NCI-H1105 (cell line): ENCODE results near the gene CNGA2.
"Not testable (repeated sequence)": the region's sequence is repeated elsewhere in the genome, so short reads cannot be mapped to it uniquely, and the experiment has no call there.

Source experiments
- DNase-seq: peaks from one replicate; lab custom pipeline; 2025; lab: John Stamatoyannopoulos, UW

Gene CNGA2

GRCh38 chrX:151734446-151734845 lies at the start of gene CNGA2:
TSS of gene CNGA2 (plus strand) at chrX:151734746. CDS start at chrX:151738484, 3,738 bp downstream.
- DNase-seq = no peak

DNA sequence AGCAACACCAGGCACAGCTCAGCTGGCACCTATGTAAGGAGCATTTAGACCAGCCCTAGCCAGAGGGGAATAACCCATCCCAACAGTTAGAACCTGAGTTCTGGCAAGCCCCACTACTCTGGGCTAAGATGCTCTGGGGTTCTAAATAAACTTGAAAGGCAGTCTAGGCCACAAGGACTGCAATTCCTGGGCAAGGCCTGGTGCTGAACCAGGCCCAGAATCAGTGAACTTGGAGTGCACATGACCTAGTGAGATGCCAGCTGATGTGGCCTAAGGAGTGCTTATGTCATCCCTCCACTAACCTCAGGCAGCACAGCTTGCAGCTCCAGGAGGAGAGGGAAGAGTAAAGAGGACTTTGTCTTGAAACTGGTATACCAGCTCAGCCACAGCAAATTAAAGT lies 46.9 kb upstream of the CNGA2 start:
- no peak for DNase-seq

- no peak for DNase-seq
Observed at GRCh38 chrX:151688695-151689094, 45.9 kb upstream of the CNGA2 start.

GRCh38 chrX:151692825-151693224 lies 41.7 kb upstream of the CNGA2 start:
- DNase-seq = no peak

- DNase-seq = no peak
Observed at GRCh38 chrX:151694121-151694520, 40.4 kb upstream of the CNGA2 start.

GRCh38 chrX:151694661-151695582 lies 39.6 kb upstream of the CNGA2 start, which contains the start of gene PRRG3:
TSS of gene PRRG3 (plus strand) at chrX:151695458. CDS start at chrX:151698815, 3,357 bp downstream.
- no peak for DNase-seq

DNA sequence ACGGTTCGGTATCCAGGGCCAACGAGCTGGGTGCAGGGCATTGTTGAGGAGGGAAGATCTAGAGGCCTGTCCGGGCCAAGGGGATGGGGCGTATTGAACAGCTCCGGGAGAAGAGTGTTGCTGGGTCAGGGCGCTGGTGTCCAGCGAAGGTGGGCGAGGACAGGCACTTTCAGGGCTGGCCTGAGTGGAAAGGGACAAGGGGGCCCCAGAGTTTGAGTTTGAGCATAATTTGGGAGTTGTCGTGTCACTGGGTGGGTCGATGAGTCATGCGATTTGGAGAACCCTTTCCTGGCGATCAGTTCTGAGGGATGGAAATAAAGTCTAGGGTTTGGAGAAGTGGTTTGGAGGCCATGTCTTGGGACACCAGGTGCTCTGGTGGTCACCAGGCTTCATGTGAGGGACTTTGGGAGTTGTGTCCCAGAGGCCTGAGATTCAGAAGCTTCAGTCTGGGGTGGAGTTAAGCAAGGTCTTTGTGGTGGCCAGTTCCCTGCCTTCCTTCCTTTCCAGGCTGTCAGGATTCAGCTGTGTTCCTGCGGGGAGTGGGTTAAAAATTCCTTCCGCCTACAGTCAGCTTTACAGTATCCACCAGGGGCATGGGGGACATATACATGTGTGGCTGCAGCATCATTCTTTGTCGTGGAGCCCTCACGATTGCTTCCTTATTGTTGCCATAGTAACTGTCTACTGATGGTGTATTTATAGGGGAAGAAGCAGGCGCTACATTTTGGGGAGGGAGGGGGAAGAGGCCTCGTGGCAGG lies 38.8 kb upstream of the CNGA2 start:
- DNase-seq = no peak

GRCh38 chrX:151697082-151697481 lies 37.5 kb upstream of the CNGA2 start:
- not testable (repeated sequence) for DNase-seq

GRCh38 chrX:151697522-151697921 lies 37.0 kb upstream of the CNGA2 start:
- DNase-seq = no peak

- no peak for DNase-seq
Observed at GRCh38 chrX:151698485-151698884, 36.1 kb upstream of the CNGA2 start.

GRCh38 chrX:151699746-151700145 lies 34.8 kb upstream of the CNGA2 start:
- DNase-seq = no peak

DNA sequence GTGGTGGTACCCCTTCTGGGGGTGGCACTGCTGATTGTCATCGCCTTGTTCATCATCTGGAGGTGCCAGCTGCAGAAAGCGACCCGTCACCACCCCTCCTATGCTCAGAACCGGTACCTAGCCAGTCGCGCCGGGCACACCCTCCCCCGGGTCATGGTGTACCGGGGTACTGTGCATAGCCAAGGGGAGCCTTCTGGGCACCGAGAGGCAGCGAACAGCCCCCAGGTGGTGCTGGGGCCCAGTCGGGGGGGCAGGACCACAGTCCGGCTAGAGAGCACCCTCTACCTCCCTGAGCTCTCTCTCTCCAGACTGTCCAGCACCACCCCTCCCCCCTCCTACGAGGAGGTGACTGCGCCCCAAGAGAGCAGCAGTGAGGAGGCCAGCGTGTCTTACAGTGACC lies 34.0 kb upstream of the CNGA2 start:
- DNase-seq = no peak

GRCh38 chrX:151701071-151701470 lies 33.5 kb upstream of the CNGA2 start:
- DNase-seq = no peak

GRCh38 chrX:151701531-151701930 lies 33.0 kb upstream of the CNGA2 start:
- no peak for DNase-seq

- no peak for DNase-seq
Observed at GRCh38 chrX:151702026-151702714, 32.4 kb upstream of the CNGA2 start.

GRCh38 chrX:151702741-151703340 lies 31.7 kb upstream of the CNGA2 start:
- no peak for DNase-seq

- peak; percentile 83 for DNase-seq
Observed at GRCh38 chrX:151703487-151703886, 31.1 kb upstream of the CNGA2 start.

DNA sequence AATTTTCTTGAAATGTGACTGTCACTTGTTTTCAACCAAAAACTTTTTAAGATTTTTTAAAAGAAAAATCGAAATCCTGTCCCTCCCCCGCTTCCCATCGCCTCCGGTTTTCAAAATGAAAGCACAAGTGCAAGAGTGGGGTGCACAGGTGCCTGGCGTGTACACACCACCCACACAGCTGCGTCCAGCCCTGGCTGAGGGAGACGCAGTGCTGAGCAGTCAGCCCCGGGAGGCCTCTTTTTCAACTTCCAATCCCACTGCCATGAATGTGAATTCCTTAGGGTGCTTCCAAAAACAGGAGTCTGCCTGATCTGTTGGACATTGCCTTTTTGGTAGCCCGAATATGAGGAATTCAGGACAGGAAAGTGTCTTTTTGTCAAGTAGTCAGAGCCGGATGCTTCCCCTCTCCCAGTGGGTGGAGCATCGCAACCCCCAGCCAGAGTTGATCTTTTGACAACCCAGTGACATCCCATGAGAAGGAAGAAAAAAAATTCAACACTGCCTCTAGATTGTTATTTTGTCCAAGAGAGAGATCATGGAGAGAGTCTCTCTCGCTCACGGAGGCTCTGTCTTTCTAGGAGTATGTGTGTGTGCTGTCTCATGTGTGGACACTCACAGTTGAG lies 30.4 kb upstream of the CNGA2 start:
- DNase-seq = no peak

GRCh38 chrX:151708821-151709220 lies 25.7 kb upstream of the CNGA2 start:
- DNase-seq = no peak

DNA sequence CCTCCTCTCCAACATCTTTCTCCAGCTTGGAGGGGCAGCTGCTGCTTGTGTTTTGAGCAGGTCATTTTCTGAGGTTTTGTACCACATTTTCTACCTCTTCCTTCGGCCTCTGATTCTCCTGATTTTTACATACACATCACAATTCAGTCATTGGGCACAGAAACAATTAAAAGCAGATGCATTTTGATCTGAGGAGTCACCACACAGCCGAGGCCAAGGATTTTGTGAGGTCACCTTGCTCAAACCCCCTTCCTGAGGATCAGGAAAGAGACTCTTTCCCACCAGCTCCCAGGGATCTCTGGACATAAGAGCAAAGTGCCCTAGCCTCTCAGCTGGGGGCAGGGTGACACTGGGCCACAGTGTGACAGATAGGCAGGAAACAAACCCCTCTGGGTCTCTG lies 24.1 kb upstream of the CNGA2 start:
- DNase-seq = no peak

- DNase-seq = no peak
Observed at GRCh38 chrX:151711154-151711553, 23.4 kb upstream of the CNGA2 start.

GRCh38 chrX:151711787-151712186 lies 22.8 kb upstream of the CNGA2 start:
- DNase-seq = no peak
